ENCODE data around the gene TMEM190.
A peak's percentile ranks its signal among the peaks of the same experiment; 100 is the strongest.
"Not testable (repeated sequence)": the region's sequence is repeated elsewhere in the genome, so short reads cannot be mapped to it uniquely, and the experiment has no call there.

TMEM190 gene

DNA sequence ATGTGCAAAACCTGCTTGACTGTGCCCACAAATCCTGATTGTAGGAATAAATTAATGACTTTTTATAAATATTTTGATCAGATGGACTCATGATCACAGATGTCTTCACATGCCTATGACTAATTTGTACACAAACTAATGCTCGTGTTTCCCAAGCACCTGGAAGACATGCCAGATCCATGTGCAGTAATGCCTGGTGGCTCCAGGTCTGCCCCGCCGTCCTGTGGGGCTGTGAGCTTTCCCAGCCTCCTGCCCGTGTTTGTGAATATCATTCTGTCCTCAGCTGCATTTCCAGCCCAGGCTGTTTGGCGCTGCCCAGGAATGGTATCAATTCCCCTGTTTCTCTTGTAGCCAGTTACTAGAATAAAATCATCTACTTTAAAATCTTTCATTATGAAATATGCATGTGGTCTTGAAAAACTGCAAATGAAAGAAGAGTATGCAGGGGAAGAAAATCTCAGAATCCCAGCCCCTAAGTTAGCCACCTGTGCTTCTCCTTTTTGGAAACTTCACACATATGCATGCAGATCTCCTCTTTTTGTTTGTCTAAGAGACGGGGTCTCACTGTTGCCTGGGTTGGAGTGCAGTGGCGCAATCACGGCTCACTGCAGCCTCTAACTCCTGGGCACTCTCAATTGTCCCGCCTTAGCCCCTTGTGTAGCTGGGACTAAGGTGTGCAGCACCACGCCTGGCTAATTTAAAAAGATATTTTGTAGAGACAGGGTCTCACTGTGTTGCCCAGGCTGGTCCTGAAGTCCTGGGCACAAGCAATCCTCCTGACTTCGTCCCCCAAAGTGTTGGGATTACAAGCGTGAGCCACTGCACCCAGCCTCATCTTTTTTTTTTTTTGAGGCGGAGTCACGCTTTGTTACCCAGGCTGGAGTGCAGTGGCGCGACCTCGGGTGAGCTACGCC is 15.3 kb downstream of the TMEM190 start:
- no peak for DNase-seq

DNA sequence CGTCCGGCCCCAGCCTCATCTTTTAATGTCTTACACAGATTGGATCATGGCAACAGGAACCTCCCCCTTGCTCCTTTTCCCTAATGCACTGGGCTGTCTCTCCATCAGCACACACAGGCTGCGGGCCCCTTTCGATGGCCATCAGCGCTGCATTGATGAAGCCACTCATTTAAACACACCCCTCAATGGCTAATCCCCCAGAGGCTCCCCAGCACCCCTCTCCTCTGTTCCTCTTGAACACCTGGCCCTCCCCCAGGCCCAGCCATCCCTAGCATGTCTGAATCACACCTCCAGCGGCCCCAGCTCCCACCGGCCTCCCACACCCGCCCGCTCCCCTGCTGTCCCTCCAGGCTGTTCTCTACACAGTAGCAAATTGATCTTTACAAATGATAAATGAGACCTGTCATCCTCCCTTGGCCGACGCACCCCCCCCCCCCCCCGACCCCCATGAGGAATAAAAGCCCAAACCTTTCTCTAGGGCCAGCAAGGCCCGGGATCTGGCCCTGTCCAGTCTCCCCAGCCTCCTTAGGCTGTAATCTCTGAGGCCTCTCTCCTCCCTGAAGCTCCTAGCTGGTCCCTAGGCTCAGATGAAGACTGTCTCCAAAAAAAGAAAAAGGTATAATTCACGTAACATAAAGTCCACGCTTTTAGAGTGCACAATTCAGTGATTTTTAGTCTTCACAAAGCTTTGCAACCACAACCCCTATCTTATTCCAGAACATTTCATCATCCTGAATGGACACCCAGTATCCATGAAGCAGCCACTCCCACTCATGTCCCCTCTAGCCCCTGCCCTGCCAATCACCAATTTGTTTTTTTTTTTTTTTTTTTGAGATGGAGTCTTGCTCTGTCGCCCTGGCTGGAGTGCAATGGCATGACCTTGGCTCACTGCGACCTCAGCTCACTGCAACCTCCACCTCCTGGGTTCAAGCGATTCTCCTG is 16.5 kb downstream of the TMEM190 start:
- no peak for DNase-seq

DNA sequence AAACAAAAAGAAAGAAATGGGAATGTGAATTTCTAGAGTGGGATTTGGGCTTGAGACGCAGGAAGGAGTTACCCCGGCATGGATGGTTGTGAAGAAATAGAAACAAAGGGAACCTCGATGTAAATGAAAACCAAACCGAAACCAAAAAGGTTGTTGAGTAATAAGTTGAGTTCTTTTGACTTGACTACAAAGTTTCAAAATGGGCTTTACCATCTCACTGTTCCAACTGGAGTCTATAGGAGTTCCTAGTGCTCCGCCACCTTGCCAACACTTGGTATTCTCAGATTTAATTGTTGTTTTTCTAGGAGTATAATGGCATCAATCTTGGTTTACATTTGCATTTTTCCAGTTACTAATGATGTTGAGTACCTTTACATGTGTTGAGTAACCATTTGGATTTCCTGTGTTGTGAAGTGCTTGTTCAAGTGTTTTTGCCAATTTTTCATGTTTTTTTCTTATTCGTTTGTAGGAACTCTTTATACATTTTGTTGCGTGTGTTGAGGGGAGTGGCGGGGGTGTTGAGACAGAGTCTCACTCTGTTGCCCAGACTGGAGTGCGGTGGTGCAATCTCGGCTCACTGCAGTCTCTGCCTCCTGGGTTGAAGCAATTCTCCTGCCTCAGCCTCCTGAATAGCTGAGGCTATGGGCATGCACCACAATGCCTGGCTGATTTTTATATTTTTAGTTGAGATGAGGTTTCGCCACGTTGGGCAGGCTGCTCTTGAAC is 21.7 kb downstream of the TMEM190 start:
- DNase-seq: no peak

DNA sequence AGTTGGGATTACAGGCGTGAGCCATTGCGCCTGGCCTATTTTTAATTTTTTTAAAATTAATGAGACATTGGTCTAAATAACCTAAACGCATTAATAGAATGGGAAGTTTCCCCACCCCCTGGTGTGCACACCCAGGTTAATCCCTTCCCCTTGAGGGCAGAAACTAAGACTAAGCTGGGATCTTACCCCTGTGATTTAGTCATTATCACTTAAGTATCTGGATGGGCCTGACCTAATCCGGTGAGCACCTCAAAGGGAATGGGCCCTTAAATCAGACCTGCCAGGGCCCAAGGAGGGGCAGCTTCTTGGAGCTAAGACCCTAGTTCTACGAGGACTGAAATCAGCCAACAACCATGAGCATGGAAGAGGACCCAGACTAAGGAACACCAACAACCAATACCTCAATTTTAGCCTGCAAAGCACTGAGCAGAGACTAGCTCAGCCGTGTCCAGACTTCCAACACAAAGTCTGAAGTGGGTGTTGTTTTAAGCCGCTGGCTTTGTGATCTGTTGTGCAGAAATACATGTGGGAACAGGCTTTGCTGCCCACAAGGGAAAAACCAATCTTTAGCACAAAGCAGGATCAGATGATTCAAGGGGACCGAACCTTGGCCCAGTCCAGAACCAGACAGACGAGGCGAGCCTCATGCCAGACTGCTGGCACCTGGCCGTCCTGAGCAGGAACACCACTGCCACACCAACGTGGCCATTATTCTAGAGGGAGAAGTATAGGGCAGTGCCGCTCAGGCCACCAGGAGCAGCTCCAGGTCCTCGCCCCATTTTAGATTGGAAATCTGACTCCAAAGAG is 23.9 kb downstream of the TMEM190 start:
- no peak for DNase-seq

DNA sequence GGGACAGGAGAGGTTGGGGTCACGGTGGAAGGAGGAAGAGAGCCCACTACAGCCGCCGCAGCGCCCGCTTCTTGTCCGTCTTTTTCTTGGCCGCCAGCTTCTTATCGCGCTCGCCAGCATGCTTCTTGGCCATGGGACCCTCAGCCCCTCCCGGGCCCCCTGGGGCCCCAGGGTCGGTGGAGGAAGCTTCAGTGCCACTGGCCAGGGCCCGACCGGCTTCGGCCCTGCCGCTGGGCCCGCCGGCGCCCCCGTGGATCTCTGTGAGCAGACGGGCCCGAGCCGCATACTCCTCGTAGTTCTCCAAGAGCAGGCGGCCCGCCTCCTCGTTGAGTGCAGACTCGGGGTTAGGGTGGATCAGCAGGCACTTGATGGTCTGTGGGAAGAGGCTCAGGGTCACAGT is 24.8 kb downstream of the TMEM190 start:
- not testable (repeated sequence) for DNase-seq

DNA sequence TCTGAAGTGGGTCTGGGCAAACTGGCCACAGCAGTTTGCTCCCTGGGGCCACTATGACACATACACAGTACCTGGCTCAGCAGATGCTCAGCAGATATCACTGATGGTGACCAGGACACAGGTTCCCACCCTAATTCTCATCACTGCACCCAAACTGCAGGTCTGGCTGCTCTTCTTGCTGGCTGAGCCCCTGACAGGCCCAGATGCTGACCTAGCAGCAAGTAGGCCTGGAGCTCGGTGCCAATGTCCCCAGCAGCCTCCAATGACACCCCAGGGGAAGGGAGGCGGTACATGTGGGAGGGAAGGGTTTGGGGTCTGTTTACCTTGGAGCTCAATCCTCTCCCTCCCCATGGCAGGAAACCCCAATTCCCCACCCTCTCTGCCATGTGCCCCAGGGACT is 25.9 kb downstream of the TMEM190 start:
- DNase-seq: no peak

DNA sequence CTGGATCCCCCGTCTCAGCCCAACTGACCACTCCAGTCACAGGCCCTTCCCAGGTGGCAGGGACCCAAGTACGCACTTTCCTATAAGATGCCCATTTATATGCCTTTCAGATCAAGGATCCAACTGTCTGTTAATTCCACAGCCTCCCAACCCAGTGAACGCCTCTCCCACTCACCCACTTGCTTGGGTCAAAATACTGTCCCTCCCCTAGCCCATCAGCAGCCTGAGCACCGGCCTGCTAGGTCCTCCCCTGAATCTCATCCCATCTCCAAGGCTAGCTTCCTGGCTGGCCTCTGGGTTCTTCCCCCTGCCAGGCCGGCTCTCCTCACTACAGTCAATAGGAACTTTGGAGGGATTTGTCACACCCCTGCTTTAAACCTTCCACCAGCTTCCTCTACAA is 29.0 kb downstream of the TMEM190 start:
- DNase-seq: no peak

DNA sequence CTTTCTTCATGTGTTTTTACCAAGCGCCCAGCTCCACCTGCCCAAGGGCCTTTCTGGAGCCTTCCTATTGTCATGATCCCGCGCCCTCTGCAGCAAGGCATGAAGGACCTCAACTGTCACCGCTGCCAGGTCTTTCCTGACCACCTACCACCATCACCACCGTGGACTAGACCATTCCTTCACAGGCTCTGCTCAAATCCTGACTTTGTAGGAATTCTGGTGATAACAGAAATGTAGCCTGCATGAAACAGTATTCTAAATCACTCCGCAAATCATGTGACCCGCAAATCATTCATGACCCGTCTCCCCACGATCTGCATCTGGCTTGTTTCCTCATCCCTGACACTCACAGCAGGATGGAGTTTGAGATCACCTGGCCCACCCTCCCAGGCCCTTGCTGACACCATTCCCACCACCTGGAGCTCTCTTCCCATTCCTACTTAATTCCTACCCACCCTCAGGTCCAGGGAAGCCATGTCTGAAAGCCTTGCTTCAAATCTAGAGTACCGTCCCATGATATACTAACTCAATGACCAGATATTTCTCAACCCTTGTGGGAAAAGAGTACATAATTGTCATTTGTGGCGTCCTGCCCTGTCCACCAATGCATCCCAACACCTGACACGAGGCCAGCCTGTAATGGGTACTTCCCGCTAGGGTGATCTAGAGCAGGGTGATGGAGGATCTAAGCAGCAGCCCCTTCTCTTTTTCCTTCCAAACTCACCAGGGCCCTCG is 29.6 kb downstream of the TMEM190 start:
- DNase-seq: no peak

DNA sequence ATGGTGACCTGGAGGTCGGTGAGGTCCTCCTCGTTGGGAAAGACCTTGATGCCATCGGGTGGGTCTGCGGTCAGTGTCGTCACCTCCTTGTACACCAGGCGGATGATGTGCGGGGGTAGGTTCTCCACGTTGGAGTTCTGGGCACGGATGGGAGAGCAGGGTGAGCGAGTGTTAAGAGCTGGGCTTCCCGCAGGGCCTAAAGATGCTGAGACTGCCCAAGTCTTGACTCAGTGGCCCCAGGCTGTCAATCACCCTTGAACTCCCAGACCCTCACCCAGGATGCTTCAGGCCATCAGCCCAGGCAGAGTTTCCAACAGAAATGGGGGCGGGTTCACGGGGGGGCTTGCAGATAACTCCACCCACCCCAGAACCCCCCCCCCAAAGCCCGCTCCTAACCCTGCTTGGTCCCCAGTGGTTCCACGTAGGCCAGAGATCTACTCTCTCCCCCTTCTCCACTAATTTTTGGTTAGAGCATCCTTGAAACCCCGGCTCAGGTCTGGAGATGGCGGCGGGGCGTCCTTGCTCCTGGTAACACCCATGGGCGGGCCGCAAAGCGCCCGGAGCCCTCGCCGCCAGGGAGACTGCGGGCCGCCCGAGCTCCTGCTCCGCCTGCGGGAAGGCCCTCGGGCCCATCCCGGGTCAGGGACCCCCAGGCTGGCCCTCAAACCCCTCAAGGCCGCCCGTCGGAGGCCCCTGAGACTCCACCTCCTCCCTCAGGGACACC is 30.4 kb downstream of the TMEM190 start:
- no peak for DNase-seq

DNA sequence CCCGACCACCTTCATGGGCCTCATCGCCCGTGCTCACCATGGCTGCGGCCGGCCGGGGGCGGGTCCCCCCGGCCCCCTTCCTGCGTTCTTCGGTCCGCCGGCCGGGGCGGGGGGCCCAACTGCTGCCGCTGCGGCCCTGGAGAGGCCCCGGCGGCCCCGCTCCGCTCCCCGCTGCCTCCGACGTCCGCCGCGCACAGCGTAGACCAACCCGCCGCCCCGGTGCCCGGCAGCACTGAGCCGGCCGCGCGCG is 30.8 kb downstream of the TMEM190 start, which contains the start of gene UBE2S:
TSS of gene UBE2S (minus strand) at position 239 of the 250 bp plus-strand sequence. CDS start at position 40, 199 bp downstream.
- not testable (repeated sequence) for DNase-seq

DNA sequence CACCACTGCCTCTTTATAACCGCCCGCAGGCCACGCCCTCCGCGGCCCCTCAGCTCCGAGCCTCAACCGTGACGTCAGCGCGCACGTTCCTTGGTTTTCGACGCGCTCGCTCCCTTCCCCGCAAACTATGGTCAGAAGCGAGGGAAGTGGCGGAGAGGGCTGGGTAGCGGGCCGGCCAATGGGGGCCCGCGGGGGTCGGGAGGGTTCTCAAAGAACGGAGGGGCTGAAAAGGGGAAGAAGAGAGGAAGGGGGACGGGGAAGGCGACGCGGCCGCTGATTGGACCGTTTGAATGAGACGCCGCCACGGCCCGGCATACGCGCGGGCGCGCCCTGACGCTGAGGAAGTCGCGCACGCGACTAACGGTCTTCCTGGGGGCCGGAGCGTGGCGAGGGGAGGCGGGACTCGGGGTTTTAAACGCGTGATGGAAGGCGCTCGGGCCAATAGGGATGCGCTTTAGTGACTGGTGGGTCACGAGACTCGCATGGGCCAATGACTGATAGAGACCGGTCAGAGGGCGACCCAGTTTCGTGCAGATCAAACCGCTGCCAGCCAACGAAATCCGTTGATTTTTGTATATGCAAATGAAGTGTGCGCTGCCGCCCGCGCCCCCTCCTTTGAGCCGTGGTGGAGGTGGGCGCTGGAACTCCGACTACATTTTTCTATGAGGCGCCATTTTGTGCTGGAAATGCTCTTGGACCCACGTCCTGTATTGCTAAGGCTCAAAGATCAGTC is 31.3 kb downstream of the TMEM190 start:
- peak; percentile 92 for DNase-seq

DNA sequence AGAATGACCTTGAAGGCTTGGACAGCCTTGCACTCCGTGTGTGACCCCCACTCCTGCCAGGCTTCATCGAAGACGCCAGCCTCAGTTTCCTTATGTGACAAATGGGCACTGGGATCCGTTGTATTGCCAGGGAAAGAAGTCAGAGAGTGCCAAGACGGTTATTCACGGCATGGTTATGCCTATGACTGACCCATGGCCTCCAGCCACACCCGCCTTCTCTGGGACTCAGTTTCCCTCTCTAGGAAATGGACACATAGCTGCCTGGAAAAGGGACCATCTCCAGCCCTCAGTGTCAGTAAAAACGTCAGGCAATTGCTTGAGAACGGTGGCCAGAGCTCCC is 31.9 kb downstream of the TMEM190 start:
- DNase-seq: no peak

DNA sequence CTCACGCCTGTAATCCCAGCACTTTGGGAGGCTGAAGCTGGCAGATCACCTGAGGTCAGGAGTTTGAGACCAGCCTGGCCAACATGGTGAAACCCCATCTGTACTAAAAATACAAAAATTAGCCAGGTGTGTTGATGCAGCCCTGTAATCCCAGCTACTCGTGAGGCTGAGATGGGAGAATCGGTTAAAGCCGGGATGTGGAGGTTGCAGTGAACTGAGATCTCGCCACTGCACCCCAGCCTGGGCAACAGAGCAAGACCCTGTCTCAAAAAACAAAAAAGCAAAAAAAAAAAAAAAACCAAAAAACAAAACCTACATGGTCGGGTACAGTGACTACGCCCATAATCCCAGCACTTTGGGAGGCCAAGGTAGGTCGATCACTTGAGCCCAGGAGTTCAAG is 32.6 kb downstream of the TMEM190 start:
- not testable (repeated sequence) for DNase-seq

DNA sequence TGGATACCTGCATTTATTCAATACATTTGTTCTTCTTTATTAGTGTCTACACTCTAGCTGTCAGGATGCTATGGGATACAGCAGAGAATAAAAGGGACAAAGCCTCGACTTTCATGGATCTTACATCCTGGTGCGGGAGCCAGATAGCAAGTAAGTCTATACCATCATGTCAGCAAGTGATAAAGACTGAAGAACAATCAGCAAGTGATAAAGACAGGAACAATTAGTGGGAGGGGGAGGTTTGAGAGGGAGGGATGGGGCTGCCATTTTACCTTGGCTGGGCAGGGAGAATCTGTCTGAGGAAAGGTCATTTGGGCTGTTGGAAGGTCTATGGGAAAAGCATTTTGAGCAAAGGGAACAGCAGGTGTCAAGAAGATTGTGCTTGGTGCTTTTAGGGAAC is 33.5 kb downstream of the TMEM190 start:
- no peak for DNase-seq

DNA sequence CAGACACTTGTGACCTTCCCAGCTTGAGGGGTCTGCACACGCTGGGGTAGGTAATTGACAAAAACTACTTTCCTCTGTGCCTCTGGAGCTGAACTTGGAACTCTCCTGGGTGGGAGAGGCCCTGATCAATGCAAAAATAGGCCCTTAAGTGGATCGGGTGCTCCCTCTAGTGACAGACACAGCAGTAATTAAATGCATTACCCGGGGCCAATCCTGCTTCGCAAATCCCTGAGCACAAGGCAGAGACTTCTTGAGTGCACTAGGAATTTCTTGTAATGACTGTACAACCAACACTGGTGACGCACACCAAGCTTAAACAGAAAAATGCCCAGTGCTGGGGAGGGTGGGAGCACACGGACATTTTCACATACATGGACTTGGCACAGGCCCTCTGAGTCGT is 41.6 kb downstream of the TMEM190 start:
- DNase-seq: peak; percentile 30

DNA sequence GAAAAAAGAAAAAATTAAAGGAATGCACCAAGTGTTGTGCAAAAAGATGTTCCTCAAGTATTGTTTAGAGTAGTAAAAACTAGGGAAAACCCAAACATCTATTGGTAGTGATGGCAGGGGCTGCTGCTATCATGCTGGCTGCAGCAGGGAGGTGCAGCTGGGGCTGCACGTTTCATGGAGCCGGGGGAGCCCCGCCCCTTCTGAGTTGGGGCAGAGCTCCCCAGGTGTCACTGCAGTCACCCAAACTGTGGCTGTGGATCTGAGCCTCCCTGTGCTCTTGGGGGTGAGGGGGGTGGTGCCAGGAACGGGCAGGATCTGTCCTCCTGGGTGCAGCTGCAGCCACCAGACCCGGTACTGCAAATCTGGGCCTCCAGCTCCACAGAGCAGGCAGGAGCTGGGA is 42.5 kb downstream of the TMEM190 start:
- DNase-seq: no peak

DNA sequence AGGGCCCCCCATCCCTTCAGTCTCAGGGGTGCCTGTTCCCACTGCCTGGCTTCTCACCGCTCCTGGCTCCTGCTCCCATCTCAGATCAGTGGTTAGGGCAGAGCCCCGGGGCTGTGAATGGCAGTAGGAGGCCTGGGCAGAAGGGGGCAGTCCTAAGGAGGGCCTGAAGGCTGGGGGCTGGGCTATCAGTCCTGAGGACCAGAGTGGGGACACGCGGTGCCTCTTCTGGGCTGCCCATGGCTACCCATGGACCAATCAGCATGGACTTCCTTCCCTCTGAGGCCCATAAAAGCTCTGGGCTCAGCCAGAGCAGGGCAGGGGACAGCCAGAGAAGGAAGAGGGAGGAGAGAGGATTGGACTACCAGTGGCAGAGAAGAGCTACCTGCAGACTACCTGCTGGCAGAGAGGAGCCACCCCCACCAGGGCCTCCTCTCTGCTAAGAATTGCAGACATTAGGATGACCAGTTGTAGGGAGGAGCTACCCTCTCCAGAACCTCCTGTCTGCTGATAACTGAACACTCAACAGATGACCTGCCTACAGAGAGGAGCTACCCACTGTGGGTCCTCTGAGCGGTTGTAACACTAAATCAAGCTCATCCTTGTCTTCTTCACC is 43.1 kb downstream of the TMEM190 start:
- no peak for DNase-seq

DNA sequence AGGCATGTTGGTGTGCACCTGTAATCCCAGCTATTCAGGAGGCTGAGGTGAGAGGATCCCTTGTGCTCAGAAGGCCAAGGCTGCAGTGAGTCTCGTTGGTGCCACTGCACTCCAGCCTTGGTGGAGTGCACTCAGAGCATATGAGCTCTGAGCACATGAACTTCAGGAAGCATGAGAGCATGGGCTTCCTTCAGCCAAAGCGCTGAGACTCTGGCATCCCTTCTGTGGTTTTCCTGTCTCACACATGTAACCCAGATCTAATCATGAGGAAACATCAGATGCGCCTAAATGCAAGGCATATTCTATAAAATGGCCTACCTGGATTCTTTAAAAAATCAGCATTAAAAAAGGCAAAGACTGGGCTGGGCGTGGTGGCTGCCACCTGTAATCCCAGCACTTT is 44.7 kb downstream of the TMEM190 start:
- DNase-seq: peak; percentile 26

DNA sequence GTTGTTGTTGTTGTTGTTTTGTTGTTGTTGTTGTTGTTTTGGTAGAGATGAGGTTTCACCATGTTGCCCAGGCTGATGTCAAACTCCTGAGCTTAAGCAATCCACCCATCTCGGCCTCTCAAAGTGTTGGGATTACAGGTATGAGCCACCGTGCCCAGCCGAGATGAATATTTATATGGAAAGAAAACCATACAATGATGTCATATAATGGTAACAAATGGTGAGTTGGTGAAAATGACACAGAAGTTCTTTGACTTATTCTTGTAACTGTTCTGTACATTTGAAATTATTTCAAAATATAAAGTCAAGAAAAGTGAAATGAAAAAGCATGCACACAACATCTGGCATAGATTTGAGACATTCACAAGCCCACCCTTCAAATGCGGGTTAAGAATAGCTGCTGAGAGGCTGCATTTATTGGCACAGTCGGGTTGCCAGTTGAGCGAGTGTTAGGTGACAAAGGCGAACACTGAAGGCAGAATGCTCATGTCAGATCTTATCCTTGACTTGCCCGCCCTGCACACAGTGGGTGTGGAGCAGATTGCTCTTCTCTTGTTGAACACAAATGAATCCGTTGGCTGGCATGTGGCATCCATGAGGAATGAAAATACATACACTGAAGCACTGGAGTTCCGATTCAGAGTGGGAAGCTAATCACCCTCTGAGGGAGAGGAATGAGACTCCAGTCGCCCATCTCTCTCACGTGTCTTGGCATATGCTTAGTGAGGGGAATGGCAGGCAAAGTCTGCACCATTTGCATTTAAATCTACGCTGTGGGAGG is 46.8 kb downstream of the TMEM190 start:
- no peak for DNase-seq

Data from T-helper 9 cell (primary cell).